Endometrium (tissue), 2 donors: ENCODE data around the gene URAD.

Source experiments
- FAIRE-seq: peaks from 2 replicates; lab custom pipeline; 2012; peaks lifted over from hg19 to GRCh38; lab: Jason Lieb, UNC
- donor health status: control.
- donor health status: control.

Gene URAD

DNA sequence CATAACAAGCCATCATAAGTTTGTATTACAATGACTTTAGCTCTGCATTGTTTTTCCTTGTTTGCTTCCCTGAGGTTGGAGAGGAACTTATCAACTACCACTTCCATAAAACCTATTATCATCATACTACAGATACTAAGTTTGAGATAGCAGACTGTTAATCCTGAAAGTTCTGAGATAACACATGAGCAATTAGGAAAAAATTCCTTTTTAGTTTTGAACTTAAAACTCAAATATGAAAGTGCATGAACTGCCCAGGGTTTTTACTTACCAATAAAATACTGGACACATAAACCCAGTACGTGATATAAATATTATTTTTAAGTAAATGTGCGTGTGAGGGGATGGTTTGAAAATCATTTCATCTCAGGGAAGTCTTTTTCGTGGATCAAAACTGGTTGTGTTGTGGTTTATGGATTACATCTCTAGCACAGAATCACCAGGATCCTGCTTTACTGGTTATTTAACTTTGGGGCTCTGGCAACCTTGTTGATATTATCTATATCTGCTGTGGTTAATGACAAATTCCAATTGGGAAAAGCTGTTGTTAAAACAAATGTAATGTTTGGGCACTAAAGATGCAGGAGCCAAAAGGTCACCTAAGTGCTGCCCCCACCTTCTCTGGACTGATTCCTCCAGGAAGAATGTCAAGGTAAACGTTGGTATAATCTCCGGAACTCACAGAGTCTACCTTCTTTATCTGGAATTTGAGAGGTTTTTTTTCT lies 31.8 kb downstream of the URAD start:
- FAIRE-seq = no peak

DNA sequence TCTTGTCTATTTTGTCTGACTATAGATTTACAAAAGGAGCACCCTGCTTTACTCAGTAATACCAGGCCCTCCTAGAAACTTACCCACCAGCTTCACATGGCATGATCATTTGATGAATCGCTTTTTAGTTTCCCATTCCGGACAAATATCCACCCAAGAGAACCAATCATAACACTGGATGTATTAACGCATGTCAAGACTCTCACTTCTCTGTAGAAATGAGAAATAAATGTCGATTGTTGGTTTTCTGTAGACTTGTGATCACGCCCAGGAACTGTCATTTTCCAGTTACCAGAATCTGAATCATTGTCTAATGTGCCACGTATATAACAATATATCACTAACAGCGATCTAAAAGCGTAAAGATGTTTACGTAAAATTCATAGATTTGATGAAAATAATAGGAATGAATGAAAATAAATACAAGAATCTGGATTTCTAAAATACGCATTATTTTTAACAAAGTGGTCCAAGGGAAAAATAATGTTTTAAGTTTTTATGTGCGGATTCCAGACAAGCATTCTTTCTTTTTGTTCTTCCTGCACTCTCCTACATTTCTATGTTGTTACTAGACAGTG lies 33.4 kb downstream of the URAD start:
- FAIRE-seq = no peak

- no peak for FAIRE-seq
Measured at GRCh38 chr13:27954406-27954851, 34.1 kb downstream of the URAD start.

GRCh38 chr13:27953676-27954405 lies 34.7 kb downstream of the URAD start:
- FAIRE-seq = no peak

- no peak for FAIRE-seq
Measured at GRCh38 chr13:27952876-27953675, 35.4 kb downstream of the URAD start.

DNA sequence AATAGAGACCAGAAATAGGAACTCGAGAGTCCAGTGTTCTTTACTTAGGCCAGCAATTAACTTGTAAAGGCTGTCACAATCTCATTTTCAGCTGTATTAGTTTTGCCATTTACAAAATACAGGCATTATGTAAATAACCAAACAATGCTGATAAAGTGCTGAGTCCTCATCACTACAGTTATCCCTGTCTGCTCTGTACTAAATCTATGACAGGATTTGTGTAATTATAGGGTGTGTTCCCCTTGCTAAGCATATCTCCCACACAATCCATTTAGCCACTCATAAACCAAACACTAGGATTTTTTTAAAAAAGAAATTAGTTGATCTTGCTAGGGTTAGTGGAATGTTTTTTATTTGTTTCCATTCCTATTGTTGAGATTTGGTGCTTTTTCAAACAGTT lies 45.5 kb downstream of the URAD start:
- FAIRE-seq = no peak

- FAIRE-seq = no peak
Measured at GRCh38 chr13:27933580-27934328, 54.7 kb downstream of the URAD start.

GRCh38 chr13:27933118-27933517 lies 55.4 kb downstream of the URAD start:
- no peak for FAIRE-seq

GRCh38 chr13:27929868-27930267 lies 58.6 kb downstream of the URAD start:
- FAIRE-seq = no peak

DNA sequence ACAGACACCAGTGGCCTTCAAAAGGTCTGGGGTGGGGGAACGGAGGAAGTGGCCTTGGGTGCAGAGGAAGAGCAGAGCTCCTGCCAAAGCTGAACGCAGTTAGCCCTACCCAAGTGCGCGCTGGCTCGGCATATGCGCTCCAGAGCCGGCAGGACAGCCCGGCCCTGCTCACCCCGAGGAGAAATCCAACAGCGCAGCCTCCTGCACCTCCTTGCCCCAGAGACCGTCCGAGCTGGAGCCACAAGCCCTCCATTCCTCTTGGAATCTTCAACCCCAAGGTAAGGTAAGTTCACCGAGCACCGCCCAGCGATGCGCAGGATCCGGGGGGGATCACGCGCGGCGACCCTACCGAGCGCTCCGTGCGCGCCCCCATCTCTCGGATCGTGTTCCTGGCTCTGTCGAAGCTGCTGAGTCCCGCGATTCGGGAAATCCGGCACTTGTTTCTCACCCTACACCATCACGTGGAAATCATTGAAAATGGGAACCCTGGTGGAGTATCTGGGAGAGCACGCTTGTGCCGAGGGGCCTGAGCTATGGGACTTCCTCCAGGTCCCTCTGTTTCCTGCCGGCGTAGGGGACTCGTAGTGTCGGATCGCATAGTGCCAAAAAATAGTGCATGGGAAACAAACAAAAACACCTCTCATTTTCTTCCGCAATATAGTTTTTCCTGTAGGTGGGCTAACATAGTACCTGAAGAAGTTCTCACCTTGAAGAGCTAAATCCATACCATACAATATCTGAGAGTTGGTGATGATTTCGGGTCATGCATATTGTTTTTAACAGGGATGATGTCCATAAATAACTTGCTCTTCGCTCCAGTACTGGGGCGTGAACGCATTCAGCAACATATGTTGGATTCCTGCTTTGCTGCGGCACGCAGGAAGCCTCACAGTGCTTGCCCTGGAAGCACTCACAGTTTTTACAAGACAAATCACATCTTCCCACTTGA lies 59.4 kb downstream of the URAD start:
- no peak for FAIRE-seq

- FAIRE-seq = no peak
Measured at GRCh38 chr13:27928353-27928804, 60.1 kb downstream of the URAD start.
